Endothelial cell of umbilical vein (primary cell): ENCODE results near the gene STPG3. TPM values are rescaled to one million over a fixed set of nuclear protein-coding genes. Genes with fewer than 3 reads are reported as not detected.

Experiments used
- BruUV-seq: library from RNA; stranded (reverse); fragments of 400-500 nt; replicated peaks from 2 replicates; lab custom pipeline; 2021; lab: Mats Ljungman, UMichigan
- CTCF ChIA-PET: fragments of 300-600, 350-600 bp; sonication (Branson Sonifier 250); formaldehyde crosslinking; loops from one replicate; lab custom pipeline; 2021; ENCODE audit warnings: antibody characterized with exemption, inconsistent platforms; lab: Charles Lee
- POLR2A ChIA-PET: fragments of 300-600, 350-600 bp; sonication (Branson Sonifier 250); formaldehyde crosslinking; loops from one replicate; lab custom pipeline; 2021; ENCODE audit warnings: antibody characterized with exemption, inconsistent platforms; lab: Charles Lee
- DNase-seq: peaks from one replicate; pipeline ENCODE4 v3.0.0-alpha.2; 2011; ENCODE audit warnings: low read depth, low spot score
- FAIRE-seq: peaks from 2 replicates; lab custom pipeline; 2011; peaks lifted over from hg19 to GRCh38; lab: Jason Lieb, UNC
- H2AFZ ChIP-seq: 2 replicates; pipeline ENCODE4 v1.6.0; 2012; ENCODE audit warnings: low read depth, low read length, control low read depth, inconsistent platforms
- H3K27ac ChIP-seq: 2 replicates; pipeline ENCODE4 v1.5.1; 2011; ENCODE audit warnings: low read depth, mild to moderate bottlenecking, control low read depth, low read length, moderate library complexity; ENCODE audit not compliant: insufficient read depth
- H3K27me3 ChIP-seq, 2 experiments: 2 replicates each; pipeline versions ENCODE4 v1.6.0 to v1.6.1; 2011; ENCODE audit warnings: low read length in 2 of 2, mixed read lengths in 1 of 2; ENCODE audit not compliant: control insufficient read depth in 2 of 2, insufficient read depth in 2 of 2
- H3K36me3 ChIP-seq, 2 experiments: 2 replicates in 1 of 2; 3 replicates in 1 of 2; pipeline ENCODE4 v1.5.1; 2011; ENCODE audit warnings: low read length in 2 of 2, mild to moderate bottlenecking in 1 of 2, moderate library complexity in 1 of 2; ENCODE audit not compliant: control insufficient read depth in 2 of 2, insufficient read depth in 2 of 2; ENCODE audit errors: extremely low read depth in 1 of 2
- H3K4me1 ChIP-seq: 3 replicates; pipeline ENCODE4 v1.5.1; 2011; ENCODE audit warnings: mild to moderate bottlenecking, low read length; ENCODE audit not compliant: control insufficient read depth, insufficient read depth; ENCODE audit errors: extremely low read depth
- H3K4me2 ChIP-seq: 2 replicates; pipeline ENCODE4 v1.6.1; 2011; ENCODE audit warnings: low read length, control low read depth, mixed read lengths; ENCODE audit not compliant: insufficient read depth
- H3K4me3 ChIP-seq, 3 experiments: fragments of 200-600 bp in 1 of 3; sonication (generic), shearing (Covaris generic) in 1 of 3; replicated peaks in 1 of 3; 2 replicates each; pipeline ENCODE4 v1.5.1; 2011 to 2016; ENCODE audit warnings: control low read depth in 3 of 3, low read length in 3 of 3, mild to moderate bottlenecking in 2 of 3, inconsistent platforms in 1 of 3, low read depth in 1 of 3, moderate library complexity in 1 of 3; ENCODE audit not compliant: insufficient read depth in 1 of 3
- H3K79me2 ChIP-seq: 2 replicates; pipeline ENCODE4 v1.6.0; 2012; ENCODE audit warnings: low read length, inconsistent platforms; ENCODE audit not compliant: control insufficient read depth, insufficient read depth
- H3K9ac ChIP-seq: replicated peaks from 2 replicates; pipeline ENCODE3; 2011; ENCODE audit warnings: low read length, control low read depth; ENCODE audit not compliant: insufficient read depth; ENCODE audit errors: extremely low read depth
- H3K9me1 ChIP-seq: replicated peaks from 3 replicates; pipeline ENCODE4 v1.6.0; 2011; ENCODE audit warnings: mild to moderate bottlenecking, low read length; ENCODE audit not compliant: control insufficient read depth, insufficient read depth; ENCODE audit errors: extremely low read depth
- H3K9me3 ChIP-seq: replicated peaks from 2 replicates; pipeline ENCODE4 v1.5.1; 2012; ENCODE audit warnings: low read length, inconsistent platforms; ENCODE audit not compliant: control insufficient read depth, insufficient read depth
- H4K20me1 ChIP-seq: replicated peaks from 2 replicates; pipeline ENCODE3; 2011; ENCODE audit warnings: mild to moderate bottlenecking, low read length; ENCODE audit not compliant: control insufficient read depth, insufficient read depth; ENCODE audit errors: extremely low read depth
- EZH2 ChIP-seq: IDR thresholded peaks from 2 replicates; pipeline ENCODE4 v1.6.1; 2012; ENCODE audit warnings: borderline replicate concordance, low read depth, mild to moderate bottlenecking, moderate library complexity, low read length, inconsistent platforms; ENCODE audit not compliant: severe bottlenecking
- FOS ChIP-seq: IDR thresholded peaks from 2 replicates; pipeline ENCODE4 v1.6.1; 2011; ENCODE audit warnings: mild to moderate bottlenecking, low read length, moderate library complexity, borderline replicate concordance; ENCODE audit not compliant: insufficient read depth
- GATA2 ChIP-seq: IDR thresholded peaks from 2 replicates; pipeline ENCODE4 v1.7.0; 2011; ENCODE audit warnings: low read depth, mild to moderate bottlenecking, moderate library complexity, mixed read lengths, low read length; ENCODE audit not compliant: insufficient read length, insufficient read depth
- JUN ChIP-seq: IDR thresholded peaks from 2 replicates; pipeline ENCODE4 v1.6.1; 2011; ENCODE audit warnings: borderline replicate concordance, low read depth; ENCODE audit not compliant: insufficient read length, insufficient read depth
- MYC ChIP-seq: IDR thresholded peaks from one replicate; pipeline ENCODE4 v1.6.1; 2011; ENCODE audit warnings: mild to moderate bottlenecking, low read depth, low read length
- POLR2A ChIP-seq: IDR thresholded peaks from 2 replicates; pipeline ENCODE4 v1.6.1; 2012; ENCODE audit warnings: low read depth, mild to moderate bottlenecking, control low read depth, low read length
- POLR2AphosphoS5 ChIP-seq: IDR thresholded peaks from 2 replicates; pipeline ENCODE4 v1.6.1; 2012; ENCODE audit warnings: low read depth, mild to moderate bottlenecking, control low read depth, low read length, moderate library complexity; ENCODE audit not compliant: insufficient read depth
- dilution Hi-C: fragments of 300-500 bp; cut with MboI; formaldehyde crosslinking; loops from one replicate; pipeline ENCODE4 v1.15.0; 2019; ENCODE audit warnings: low sequenced_read_pairs; ENCODE audit not compliant: extremely low pct_ligation_motif_present
- intact Hi-C: fragments of 100-400 bp; cut with micrococcal nuclease; formaldehyde crosslinking; loops from one replicate; pipeline ENCODE4 v1.10.0; 2022
- polyA plus RNA-seq, 4 experiments: library from polyadenylated mRNA; depleted of rRNA in 3 of 4; stranded (reverse) in 3 of 4; unstranded in 1 of 4; fragments of >200 nt; gene quantifications; 2 replicates each; pipeline versions ENCODE4 v1.2.1 to v1.2.3, GENCODE V29; 2011 to 2012; ENCODE audit warnings: missing spikeins in 1 of 4
- total RNA-seq: library from RNA; stranded (reverse); gene quantifications from 2 replicates; pipeline ENCODE4 v1.2.3, GENCODE V29; 2021
- TF ChIP-seq, protein P1 (sequence below): IDR thresholded peaks from 2 replicates; pipeline ENCODE4 v1.6.1; 2011; ENCODE audit not compliant: insufficient read depth, insufficient read length
- TF ChIP-seq, protein P2 (sequence below), 2 donors: IDR thresholded peaks; 1 replicate in 1 of 2; 2 replicates in 1 of 2; pipeline ENCODE4 v1.5.1; 2011; ENCODE audit warnings: low read length in 2 of 2, mild to moderate bottlenecking in 2 of 2, moderate library complexity in 2 of 2, control low read depth in 1 of 2, inconsistent platforms in 1 of 2, low read depth in 1 of 2; ENCODE audit not compliant: insufficient read depth in 1 of 2; ENCODE audit errors: extremely low read depth in 1 of 2

Gene STPG3
- total and polyA plus RNA-seq, 2 donors (not counting 3 experiments of a cell fraction or from before 2014, with no cell fraction given) = not detected

DNA sequence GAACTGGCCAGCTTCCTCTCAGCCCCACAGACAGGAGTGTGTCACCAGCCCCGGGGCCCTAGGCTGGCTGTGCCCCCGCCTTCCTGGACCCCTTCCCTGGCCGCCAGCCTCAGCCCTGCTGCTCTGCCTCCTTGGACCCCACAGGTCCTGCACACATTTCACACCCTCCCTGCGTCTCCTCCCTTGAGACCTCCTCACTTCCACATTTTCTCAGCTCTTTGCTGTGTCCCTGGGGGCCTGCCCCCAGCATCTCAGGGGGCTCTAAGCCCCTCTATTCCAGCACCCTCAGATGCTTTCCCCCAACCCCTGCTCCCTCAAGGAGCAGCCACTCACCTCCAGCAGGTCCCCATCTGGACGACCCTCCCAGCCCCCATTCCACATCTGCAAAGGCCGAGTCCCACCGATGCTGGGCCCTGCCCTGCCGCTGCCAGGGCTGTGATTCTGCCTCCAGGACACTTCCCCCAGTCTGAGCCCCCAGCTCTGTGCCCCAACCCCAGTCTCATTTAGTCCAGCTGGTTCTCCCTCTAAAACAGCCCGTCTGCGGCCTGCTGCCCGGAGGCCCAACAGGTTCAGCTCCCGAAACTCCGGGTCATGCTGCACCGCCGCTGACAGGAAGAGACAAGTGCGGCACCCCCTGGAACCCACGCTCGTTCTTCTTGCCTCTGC lies 16.2 kb upstream of the STPG3 start:
- Histone ChIP-seq H3K36me3 (no peaks in the 10 kb centered on the region), H3K9me1 (no peaks in the 10 kb centered on the region), H4K20me1 (no peaks in the 10 kb centered on the region), H3K4me2 (no peak overlapping the region), H3K4me1 (no peaks in the 10 kb centered on the region), H3K27ac (no peak overlapping the region), H3K9ac (no peak overlapping the region), H3K27me3 (no peaks in the 10 kb centered on the region), H3K9me3 (no peaks in the 10 kb centered on the region), H3K79me2 (peaks cover 4% of the 10 kb centered on the region), H3K4me3 (no peak overlapping the region), H2AFZ (no peak overlapping the region)
- TF ChIP-seq POLR2A (no peak), FOS (no peak), POLR2AphosphoS5 (no peak), GATA2 (no peak), MYC (no peak), JUN (no peak), EZH2 (no peak)
- TF ChIP-seq, protein P1, sequence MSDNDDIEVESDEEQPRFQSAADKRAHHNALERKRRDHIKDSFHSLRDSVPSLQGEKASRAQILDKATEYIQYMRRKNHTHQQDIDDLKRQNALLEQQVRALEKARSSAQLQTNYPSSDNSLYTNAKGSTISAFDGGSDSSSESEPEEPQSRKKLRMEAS = no peak
- TF ChIP-seq, protein P2, sequence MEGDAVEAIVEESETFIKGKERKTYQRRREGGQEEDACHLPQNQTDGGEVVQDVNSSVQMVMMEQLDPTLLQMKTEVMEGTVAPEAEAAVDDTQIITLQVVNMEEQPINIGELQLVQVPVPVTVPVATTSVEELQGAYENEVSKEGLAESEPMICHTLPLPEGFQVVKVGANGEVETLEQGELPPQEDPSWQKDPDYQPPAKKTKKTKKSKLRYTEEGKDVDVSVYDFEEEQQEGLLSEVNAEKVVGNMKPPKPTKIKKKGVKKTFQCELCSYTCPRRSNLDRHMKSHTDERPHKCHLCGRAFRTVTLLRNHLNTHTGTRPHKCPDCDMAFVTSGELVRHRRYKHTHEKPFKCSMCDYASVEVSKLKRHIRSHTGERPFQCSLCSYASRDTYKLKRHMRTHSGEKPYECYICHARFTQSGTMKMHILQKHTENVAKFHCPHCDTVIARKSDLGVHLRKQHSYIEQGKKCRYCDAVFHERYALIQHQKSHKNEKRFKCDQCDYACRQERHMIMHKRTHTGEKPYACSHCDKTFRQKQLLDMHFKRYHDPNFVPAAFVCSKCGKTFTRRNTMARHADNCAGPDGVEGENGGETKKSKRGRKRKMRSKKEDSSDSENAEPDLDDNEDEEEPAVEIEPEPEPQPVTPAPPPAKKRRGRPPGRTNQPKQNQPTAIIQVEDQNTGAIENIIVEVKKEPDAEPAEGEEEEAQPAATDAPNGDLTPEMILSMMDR (IDR thresholded peaks at IDR 0.05; ENCODE audit: extremely low read depth in 1 of 2, insufficient read depth in 1 of 2, low read depth in 1 of 2, low read length in 2 of 2) = no peak
- intact Hi-C loops = loop anchor here (5.0 kb wide), 1 partner anchor 448 kb away; no protein-coding TSS in a partner anchor
- POLR2A ChIA-PET = no interaction called here
- BruUV-seq = no TSS peak
- FAIRE-seq = no peak
- CTCF ChIA-PET = interaction anchor here (0.9 to 1.3 kb wide), 6 partner anchors 11 to 206 kb away, joined by 3 to 9 read pairs (median 4); partner anchors contain the start of gene NPDC1
- DNase-seq = no peak
- dilution Hi-C loops = no loop called here
